K562 (cell line): ENCODE results near the gene TP63. TPM values are rescaled to one million over a fixed set of nuclear protein-coding genes. Genes with fewer than 3 reads are reported as not detected.

Experiments used
- ATAC-seq: fragments of 200-7000 bp; cut with Tn5 transposase; 3 replicates; pipeline ENCODE4 v1.9.1; 2020; ENCODE audit warnings: moderate library complexity
- BruUV-seq: library from RNA; stranded (reverse); fragments of 400-500 nt; replicated peaks from 2 replicates; lab custom pipeline; 2021; lab: Mats Ljungman, UMichigan
- CTCF ChIA-PET: fragments of 300-600 bp; formaldehyde crosslinking; extraction: SDS; loops from one replicate; lab custom pipeline; 2021; ENCODE audit warnings: low intra/inter-chr PET ratio; lab: Yijun Ruan, JAX
- POLR2A ChIA-PET: fragments of 300-600, 350-650 bp; sonication (Branson Sonifier 250); formaldehyde crosslinking; extraction: SDS; loops from one replicate; lab custom pipeline; 2021; ENCODE audit warnings: antibody characterized with exemption, inconsistent platforms; lab: Yijun Ruan, JAX
- DNase-seq, 4 experiments: peaks; one replicate each; pipeline versions ENCODE4 v3.0.0 to v3.0.0-alpha.2; 2011 to 2018; ENCODE audit warnings: low spot score in 3 of 4, mixed read lengths in 3 of 4; ENCODE audit errors: extremely low read depth in 1 of 4
- FAIRE-seq: peaks from 2 replicates; lab custom pipeline; 2011; peaks lifted over from hg19 to GRCh38; lab: Jason Lieb, UNC
- H2AFZ ChIP-seq: 2 replicates; pipeline ENCODE4 v1.6.0; 2011; ENCODE audit warnings: low read depth, low read length, control low read depth, inconsistent platforms
- H3K27ac ChIP-seq: fragments of 200-600 bp; 3 replicates; pipeline ENCODE4 v1.8.0; 2011; ENCODE audit warnings: low read depth, mild to moderate bottlenecking, control low read depth, inconsistent platforms, low read length, moderate library complexity, mixed read lengths; ENCODE audit errors: extremely low read depth
- H3K27me3 ChIP-seq, 2 experiments: fragments of 300-600 bp in 1 of 2; 2 replicates in 1 of 2; 3 replicates in 1 of 2; pipeline versions ENCODE4 v1.6.0 to v1.8.0; 2011; ENCODE audit warnings: inconsistent platforms in 2 of 2, low read length in 2 of 2, mild to moderate bottlenecking in 1 of 2, mixed read lengths in 1 of 2, moderate library complexity in 1 of 2; ENCODE audit not compliant: control insufficient read depth in 2 of 2, insufficient read depth in 2 of 2
- H3K36me3 ChIP-seq: fragments of 300-600 bp; 3 replicates; pipeline ENCODE4 v1.8.0; 2011; ENCODE audit warnings: mild to moderate bottlenecking, low read length, inconsistent platforms; ENCODE audit not compliant: control insufficient read depth, insufficient read depth
- H3K4me1 ChIP-seq, 2 experiments: fragments of 200-600 bp in 1 of 2; replicated peaks in 1 of 2; 2 replicates in 1 of 2; 3 replicates in 1 of 2; pipeline versions ENCODE4 v1.5.1 to v1.8.0; 2011; ENCODE audit warnings: inconsistent platforms in 2 of 2, low read length in 2 of 2, mild to moderate bottlenecking in 1 of 2, mixed read lengths in 1 of 2, moderate library complexity in 1 of 2; ENCODE audit not compliant: control insufficient read depth in 2 of 2, insufficient read depth in 2 of 2
- H3K4me2 ChIP-seq: 2 replicates; pipeline ENCODE4 v1.6.1; 2011; ENCODE audit warnings: low read length, control low read depth, inconsistent platforms, mixed read lengths; ENCODE audit not compliant: insufficient read depth
- H3K4me3 ChIP-seq: fragments of 200-600 bp; sonication (generic), shearing (Covaris generic); 2 replicates; pipeline ENCODE4 v1.5.1; 2016; ENCODE audit warnings: control low read depth, inconsistent platforms
- H3K79me2 ChIP-seq: fragments of 200-600 bp; 3 replicates; pipeline ENCODE4 v1.8.0; 2011; ENCODE audit warnings: low read length, inconsistent platforms; ENCODE audit not compliant: control insufficient read depth, insufficient read depth
- H3K9ac ChIP-seq, 2 experiments: 2 replicates each; pipeline versions ENCODE4 v1.6.0 to v1.6.1; 2011; ENCODE audit warnings: low read depth in 2 of 2, low read length in 2 of 2, control low read depth in 1 of 2, inconsistent platforms in 1 of 2, mild to moderate bottlenecking in 1 of 2, mixed read lengths in 1 of 2; ENCODE audit not compliant: insufficient read depth in 1 of 2
- H3K9me1 ChIP-seq: one replicate; pipeline ENCODE4 v1.6.0; 2011; ENCODE audit warnings: inconsistent platforms, mild to moderate bottlenecking, low read length, moderate library complexity; ENCODE audit not compliant: control insufficient read depth, insufficient read depth
- H3K9me3 ChIP-seq: replicated peaks from 2 replicates; pipeline ENCODE4 v1.5.1; 2011; ENCODE audit warnings: low read depth, low read length, inconsistent platforms; ENCODE audit not compliant: control insufficient read depth, insufficient read depth
- H4K20me1 ChIP-seq: replicated peaks from 2 replicates; pipeline ENCODE4 v1.6.1; 2011; ENCODE audit warnings: low read length, inconsistent platforms, mixed read lengths; ENCODE audit not compliant: control insufficient read depth, insufficient read depth
- DNMT1 ChIP-seq: fragments of 450-650 bp; IDR thresholded peaks from 2 replicates; pipeline ENCODE4 v1.6.1; 2016; ENCODE audit warnings: antibody characterized with exemption, mild to moderate bottlenecking
- FOSL1 ChIP-seq: fragments of 200-800 bp; sonication (Bioruptor generic); conservative IDR thresholded peaks from 2 replicates; pipeline ENCODE4 v1.6.1; 2016; ENCODE audit warnings: missing genetic modification characterization, missing compliant biosample characterization
- HMGN3 ChIP-seq: IDR thresholded peaks from 2 replicates; pipeline ENCODE4 v1.6.1; 2011; ENCODE audit warnings: borderline replicate concordance, low read depth, mild to moderate bottlenecking, mixed read lengths, low read length; ENCODE audit not compliant: insufficient read length; ENCODE audit errors: extremely low read depth
- ILF3 ChIP-seq: fragments of 450-650 bp; IDR thresholded peaks from 2 replicates; pipeline ENCODE4 v1.6.1; 2018; ENCODE audit warnings: antibody characterized with exemption, mild to moderate bottlenecking, moderate library complexity, borderline replicate concordance
- MXI1 ChIP-seq: IDR thresholded peaks from 2 replicates; pipeline ENCODE4 v1.6.1; 2011; ENCODE audit warnings: low read depth, mild to moderate bottlenecking, improper control_type of control experiment, low read length
- MYC ChIP-seq, 2 experiments: fragments of 250-450 bp in 1 of 2; sonication (Bioruptor Pico) in 1 of 2; IDR thresholded peaks; 2 replicates each; pipeline versions ENCODE4 v1.5.1 to v1.6.1; 2012 to 2021; ENCODE audit warnings: low read depth in 2 of 2, borderline replicate concordance in 1 of 2, improper control_type of control experiment in 1 of 2, low read length in 1 of 2, mild to moderate bottlenecking in 1 of 2, moderate library complexity in 1 of 2
- OTX1 ChIP-seq: fragments of 450-650 bp; formaldehyde crosslinking; IDR thresholded peaks from 2 replicates; pipeline ENCODE4 v1.4.0; 2022; ENCODE audit warnings: mild to moderate bottlenecking
- TARDBP ChIP-seq: fragments of 450-650 bp; IDR thresholded peaks from 2 replicates; pipeline ENCODE4 v1.6.1; 2016
- ZNF445 ChIP-seq: fragments of 250-450 bp; sonication (Bioruptor Pico); IDR thresholded peaks from 2 replicates; pipeline ENCODE4 v1.4.0; 2020; ENCODE audit warnings: low read depth, mild to moderate bottlenecking, moderate library complexity
- in situ Hi-C: fragments of 300-500 bp; cut with MboI; formaldehyde crosslinking; loops from 4 replicates; pipeline ENCODE4 v1.15.0; 2018; ENCODE audit warnings: inconsistent platforms, mixed read lengths
- intact Hi-C: fragments of 100-400 bp; cut with micrococcal nuclease; formaldehyde crosslinking; loops from 2 replicates; pipeline ENCODE4 v1.14.2; 2022
- polyA plus RNA-seq, 8 experiments: library from polyadenylated mRNA; depleted of rRNA in 4 of 8; stranded (reverse) in 5 of 8; unstranded in 3 of 8; fragments of >200 nt; fragmentation: Nextera tagmentation in 2 of 8; fragmentation: Illumina TruSeq in 1 of 8; extraction: Ambion mirVana in 2 of 8; extraction: Trizol in 1 of 8; gene quantifications; 2 replicates each; pipeline versions ENCODE4 v1.2.1 to v1.2.3, GENCODE V29; 2011 to 2014; ENCODE audit warnings: inconsistent platforms in 1 of 8, missing spikeins in 1 of 8
- total RNA-seq, 7 experiments: library from RNA; depleted of rRNA in 6 of 7; stranded (reverse); fragments of >200 nt in 6 of 7; fragmentation: Illumina TruSeq in 2 of 7; extraction: Trizol in 2 of 7; gene quantifications; 2 replicates each; pipeline versions ENCODE4 v1.2.1 to v1.2.3, GENCODE V29; 2011 to 2021; ENCODE audit warnings: low replicate concordance in 1 of 7
- TF ChIP-seq, protein P1 (sequence below): fragments of 450-650 bp; formaldehyde crosslinking; conservative IDR thresholded peaks from 2 replicates; pipeline ENCODE4 v1.4.0; 2022; ENCODE audit warnings: mild to moderate bottlenecking, missing genetic modification characterization

Gene TP63
- total and polyA plus RNA-seq, 9 of the 15 experiments (the other 6 are each of a cell fraction or from before 2014, with no cell fraction given): 0.32 to 1.4 (median 0.50) TPM

DNA sequence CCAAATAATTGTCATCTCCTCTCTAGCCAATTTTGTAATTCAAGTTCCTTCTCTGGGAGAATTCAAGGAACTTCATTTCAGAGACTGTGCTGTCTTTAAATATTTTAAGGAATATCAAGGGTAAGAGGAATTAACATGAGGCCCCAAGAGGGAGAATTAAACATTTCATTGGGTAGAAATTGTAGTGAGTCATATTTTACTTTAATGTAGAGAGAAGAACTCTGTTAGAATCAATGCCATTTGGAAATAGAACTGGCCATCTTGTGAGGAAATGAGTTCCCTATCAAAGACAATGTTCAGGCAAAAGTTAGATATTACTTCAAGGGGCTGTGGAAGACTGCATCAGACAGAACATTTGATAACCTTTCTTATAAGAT lies 43.5 kb upstream of the TP63 start:
- ATAC-seq (no peak), DNase-seq (no peak)
- in situ Hi-C loops: no loop called here
- Histone ChIP-seq H3K27me3 (no peaks in the 10 kb centered on the region), H3K36me3 (no peaks in the 10 kb centered on the region)
- POLR2A ChIA-PET: no interaction called here
- no TSS peak for BruUV-seq
- TF ChIP-seq FOSL1: no peak
- TF ChIP-seq MYC (IDR thresholded peaks at IDR 0.05; ENCODE audit: low read depth, low read length): no peak
- no peak for TF ChIP-seq MYC (CRISPR knock-in tag; IDR thresholded peaks at IDR 0.05; ENCODE audit: borderline replicate concordance, low read depth)
- TF ChIP-seq MXI1: no peak
- no peak for TF ChIP-seq ILF3
- TF ChIP-seq OTX1 (CRISPR knock-in tag): no peak
- TF ChIP-seq ZNF445 (CRISPR knock-in tag): no peak
- no peak for TF ChIP-seq DNMT1
- TF ChIP-seq TARDBP: no peak
- TF ChIP-seq, protein P1, sequence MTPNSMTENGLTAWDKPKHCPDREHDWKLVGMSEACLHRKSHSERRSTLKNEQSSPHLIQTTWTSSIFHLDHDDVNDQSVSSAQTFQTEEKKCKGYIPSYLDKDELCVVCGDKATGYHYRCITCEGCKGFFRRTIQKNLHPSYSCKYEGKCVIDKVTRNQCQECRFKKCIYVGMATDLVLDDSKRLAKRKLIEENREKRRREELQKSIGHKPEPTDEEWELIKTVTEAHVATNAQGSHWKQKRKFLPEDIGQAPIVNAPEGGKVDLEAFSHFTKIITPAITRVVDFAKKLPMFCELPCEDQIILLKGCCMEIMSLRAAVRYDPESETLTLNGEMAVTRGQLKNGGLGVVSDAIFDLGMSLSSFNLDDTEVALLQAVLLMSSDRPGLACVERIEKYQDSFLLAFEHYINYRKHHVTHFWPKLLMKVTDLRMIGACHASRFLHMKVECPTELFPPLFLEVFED (CRISPR knock-in tag): no peak
- TF ChIP-seq HMGN3: no peak
- TF ChIP-seq, all 486 proteins: peak for 0
- H3K9ac ChIP-seq: no peak overlapping the region
- H3K79me2 ChIP-seq: no peaks in the 10 kb centered on the region
- H3K9me1 ChIP-seq: no peaks in the 10 kb centered on the region
- H3K9me3 ChIP-seq: no peaks in the 10 kb centered on the region; the same call in 1 of the 2 replicates
- H3K27ac ChIP-seq: no peak overlapping the region
- H4K20me1 ChIP-seq: no peaks in the 10 kb centered on the region
- CTCF ChIA-PET: no interaction called here
- no peak for FAIRE-seq
- intact Hi-C loops: no loop called here
- H2AFZ ChIP-seq: no peak overlapping the region
- no peaks in the 10 kb centered on the region for H3K4me1 ChIP-seq
- no peak overlapping the region for H3K4me2 ChIP-seq
- no peak overlapping the region for H3K4me3 ChIP-seq
